IMR-90 (cell line): ENCODE results near the gene SLC17A9. TPM values are rescaled to one million over a fixed set of nuclear protein-coding genes. Genes with fewer than 3 reads are reported as not detected.

Experiments used
- ATAC-seq: fragments of 200-7000 bp; cut with Tn5 transposase; 2 replicates; pipeline ENCODE4 v1.9.1; 2020; ENCODE audit warnings: low read depth, mild to moderate bottlenecking, moderate library complexity
- BruUV-seq: library from RNA; stranded (reverse); fragments of 400-500 nt; replicated peaks from 2 replicates; lab custom pipeline; 2021; lab: Mats Ljungman, UMichigan
- CTCF ChIA-PET: fragments of 300-600 bp; formaldehyde crosslinking; extraction: SDS; loops from one replicate; lab custom pipeline; 2021; ENCODE audit warnings: antibody characterized with exemption; lab: Yijun Ruan, JAX
- POLR2A ChIA-PET: fragments of 300-600 bp; sonication (Branson Sonifier 250); formaldehyde crosslinking; loops from one replicate; lab custom pipeline; 2022; ENCODE audit warnings: antibody characterized with exemption; ENCODE audit not compliant: unreplicated experiment; lab: Charles Lee
- DNase-seq: peaks from one replicate; pipeline ENCODE4 v3.0.0; 2013
- H2AFZ ChIP-seq: replicated peaks from 2 replicates; pipeline ENCODE3; 2013; ENCODE audit warnings: low read length, mild to moderate bottlenecking; ENCODE audit not compliant: poor library complexity
- H2AK5ac ChIP-seq: 2 replicates; pipeline ENCODE4 v1.6.1; 2013; ENCODE audit warnings: low read depth, low read length, inconsistent platforms
- H2AK9ac ChIP-seq: replicated peaks from 2 replicates; pipeline ENCODE3; 2013; ENCODE audit warnings: mild to moderate bottlenecking, low read depth, low read length, moderate library complexity; ENCODE audit not compliant: poor library complexity
- H2BK120ac ChIP-seq: 2 replicates; pipeline ENCODE4 v1.6.1; 2013; ENCODE audit warnings: low read depth, low read length, inconsistent platforms
- H2BK15ac ChIP-seq: 3 replicates; pipeline ENCODE4 v1.6.1; 2013; ENCODE audit warnings: low read depth, low read length, inconsistent platforms
- H2BK20ac ChIP-seq: 2 replicates; pipeline ENCODE4 v1.6.1; 2013; ENCODE audit warnings: low read depth, mild to moderate bottlenecking, inconsistent platforms, low read length, moderate library complexity
- H2BK5ac ChIP-seq: 2 replicates; pipeline ENCODE4 v1.6.1; 2013; ENCODE audit warnings: mild to moderate bottlenecking, low read depth, low read length, inconsistent platforms; ENCODE audit not compliant: poor library complexity, severe bottlenecking
- H3K14ac ChIP-seq: replicated peaks from 2 replicates; pipeline ENCODE4 v1.6.1; 2013; ENCODE audit warnings: low read depth, low read length, inconsistent platforms
- H3K18ac ChIP-seq: 2 replicates; pipeline ENCODE4 v1.6.1; 2013; ENCODE audit warnings: low read depth, low read length, control low read depth
- H3K23ac ChIP-seq: 2 replicates; pipeline ENCODE4 v1.6.1; 2013; ENCODE audit warnings: low read depth, low read length, inconsistent platforms
- H3K27ac ChIP-seq: 2 replicates; pipeline ENCODE4 v1.5.1; 2013; ENCODE audit warnings: mild to moderate bottlenecking, control low read depth, low read length; ENCODE audit not compliant: insufficient read depth
- H3K27me3 ChIP-seq: 2 replicates; pipeline ENCODE4 v1.6.1; 2013; ENCODE audit warnings: low read length; ENCODE audit not compliant: control insufficient read depth, insufficient read depth
- H3K36me3 ChIP-seq: 2 replicates; pipeline ENCODE4 v1.6.1; 2013; ENCODE audit warnings: low read length, mixed read lengths; ENCODE audit not compliant: control insufficient read depth, insufficient read depth
- H3K4ac ChIP-seq: 2 replicates; pipeline ENCODE4 v1.6.1; 2013; ENCODE audit warnings: low read depth, low read length, inconsistent platforms
- H3K4me1 ChIP-seq: 2 replicates; pipeline ENCODE4 v1.6.1; 2013; ENCODE audit warnings: low read length, mixed read lengths; ENCODE audit not compliant: control insufficient read depth, insufficient read depth
- H3K4me2 ChIP-seq: 2 replicates; pipeline ENCODE4 v1.6.1; 2013; ENCODE audit warnings: low read depth, mild to moderate bottlenecking, control low read depth, low read length, moderate library complexity
- H3K4me3 ChIP-seq: 2 replicates; pipeline ENCODE4 v1.5.1; 2013; ENCODE audit warnings: low read depth, mild to moderate bottlenecking, control low read depth, low read length, moderate library complexity; ENCODE audit not compliant: insufficient read depth
- H3K56ac ChIP-seq: 2 replicates; pipeline ENCODE4 v1.6.1; 2013; ENCODE audit warnings: low read length, inconsistent platforms; ENCODE audit not compliant: insufficient read depth; ENCODE audit errors: extremely low read depth
- H3K79me1 ChIP-seq, 2 experiments: 2 replicates each; pipeline ENCODE4 v1.6.1; 2013; ENCODE audit warnings: low read length in 2 of 2, inconsistent platforms in 1 of 2, low read depth in 1 of 2
- H3K9ac ChIP-seq: 2 replicates; pipeline ENCODE4 v1.6.1; 2013; ENCODE audit warnings: low read depth, low read length, control low read depth
- H3K9me1 ChIP-seq: 2 replicates; pipeline ENCODE4 v1.6.1; 2013; ENCODE audit warnings: low read length, inconsistent platforms; ENCODE audit not compliant: insufficient read depth
- H3K9me3 ChIP-seq: 2 replicates; pipeline ENCODE4 v1.6.1; 2013; ENCODE audit warnings: low read length; ENCODE audit not compliant: control insufficient read depth, insufficient read depth
- H4K20me1 ChIP-seq: 2 replicates; pipeline ENCODE4 v1.6.1; 2013; ENCODE audit warnings: low read length, inconsistent platforms; ENCODE audit not compliant: insufficient read depth
- H4K5ac ChIP-seq: 2 replicates; pipeline ENCODE4 v1.6.1; 2013; ENCODE audit warnings: mild to moderate bottlenecking, low read depth, low read length, control low read depth
- H4K8ac ChIP-seq, 2 experiments: 2 replicates each; pipeline ENCODE4 v1.6.1; 2013; ENCODE audit warnings: low read depth in 2 of 2, low read length in 2 of 2, control low read depth in 1 of 2, inconsistent platforms in 1 of 2
- H4K91ac ChIP-seq: 2 replicates; pipeline ENCODE4 v1.6.1; 2013; ENCODE audit warnings: low read depth, low read length, inconsistent platforms; ENCODE audit not compliant: insufficient read depth
- CHD1 ChIP-seq: IDR thresholded peaks from 2 replicates; pipeline ENCODE4 v1.6.1; 2012; ENCODE audit warnings: low read depth, low read length, improper control_type of control experiment
- CTCF ChIP-seq: conservative IDR thresholded peaks from 2 replicates; pipeline ENCODE4 v1.5.1; 2012; ENCODE audit warnings: mild to moderate bottlenecking, low read depth, low read length, improper control_type of control experiment
- FOS ChIP-seq: fragments of 150-350 bp; IDR thresholded peaks from 2 replicates; pipeline ENCODE4 v1.6.1; 2016; ENCODE audit warnings: low read depth, low read length
- MAFK ChIP-seq: IDR thresholded peaks from 2 replicates; pipeline ENCODE4 v1.6.1; 2012; ENCODE audit warnings: low read depth, low read length, improper control_type of control experiment
- MAZ ChIP-seq: IDR thresholded peaks from 2 replicates; pipeline ENCODE4 v1.6.1; 2012; ENCODE audit warnings: low read depth, mild to moderate bottlenecking, low read length, improper control_type of control experiment, moderate library complexity, borderline replicate concordance
- RCOR1 ChIP-seq: IDR thresholded peaks from 2 replicates; pipeline ENCODE4 v1.6.1; 2012; ENCODE audit warnings: mild to moderate bottlenecking, low read length, improper control_type of control experiment; ENCODE audit not compliant: insufficient replicate concordance
- RFX5 ChIP-seq: IDR thresholded peaks from 2 replicates; pipeline ENCODE4 v1.8.0; 2012; ENCODE audit warnings: low read depth, mild to moderate bottlenecking, low read length, moderate library complexity
- USF2 ChIP-seq: fragments of 150-350 bp; IDR thresholded peaks from 2 replicates; pipeline ENCODE4 v1.6.1; 2017; ENCODE audit warnings: mild to moderate bottlenecking, antibody characterized with exemption, low read length, low read depth
- WGBS, 2 experiments: methylation state at CpG; one replicate each; pipeline versions ENCODE4 v1.1.5 to v1.1.7; 2013; ENCODE audit warnings: missing lambda C conversion rate in 2 of 2; ENCODE audit not compliant: insufficient read length in 1 of 2; ENCODE audit errors: extremely low coverage in 2 of 2; 5-methylcytosine and 5-hydroxymethylcytosine counted together
- dilution Hi-C: fragments of 300-500 bp; cut with HindIII; formaldehyde crosslinking; loops from one replicate; pipeline ENCODE4 v1.14.3; 2018; ENCODE audit warnings: low sequenced_read_pairs; ENCODE audit not compliant: unreplicated experiment
- in situ Hi-C: fragments of 300-500 bp; cut with MboI; formaldehyde crosslinking; loops from 3 replicates; pipeline ENCODE4 v1.14.3; 2019; ENCODE audit warnings: low sequenced_read_pairs, inconsistent platforms, mixed read lengths
- intact Hi-C: fragments of 100-400 bp; cut with micrococcal nuclease; formaldehyde crosslinking; loops from 2 replicates; pipeline ENCODE4 v1.10.0; 2022
- polyA plus RNA-seq, 3 experiments: library from polyadenylated mRNA; depleted of rRNA; stranded (reverse); fragments of >200 nt; gene quantifications; 2 replicates each; pipeline ENCODE4 v1.2.3, GENCODE V29; 2012; ENCODE audit warnings: low replicate concordance in 1 of 3
- total RNA-seq: library from RNA; depleted of rRNA; stranded (reverse); fragments of >200 nt; gene quantifications from 2 replicates; pipeline ENCODE4 v1.2.3, GENCODE V29; 2012

The SLC17A9 gene
- total and polyA plus RNA-seq, 2 of the 4 experiments (the other 2 are of a cell fraction) = 2.2 to 14.4 TPM

GRCh38 chr20:62920039-62920645 lies 32.4 kb upstream of the SLC17A9 start:
- no peak overlapping the region for H3K27ac ChIP-seq
- H3K9me1 ChIP-seq = peaks cover 25% of the 10 kb centered on the region
- peaks cover 19% of the 10 kb centered on the region for H3K4me1 ChIP-seq
- ChIA-PET CTCF (interaction anchor here (4.3 kb wide), 1 partner anchor 13 kb away, joined by 12 read pairs; no protein-coding TSS in a partner anchor), POLR2A (no interaction called here)
- no peak for DNase-seq
- ATAC-seq = no peak
- dilution Hi-C loops = no loop called here
- no peak overlapping the region for H3K56ac ChIP-seq
- H3K27me3 ChIP-seq = no peaks in the 10 kb centered on the region
- no peak overlapping the region for H3K14ac ChIP-seq
- H2BK20ac ChIP-seq = no peak overlapping the region
- H2AK9ac ChIP-seq = no peak overlapping the region
- no peaks in the 10 kb centered on the region for H3K9me3 ChIP-seq
- no peak overlapping the region for H2BK5ac ChIP-seq
- no peak overlapping the region for H4K91ac ChIP-seq
- H2BK120ac ChIP-seq = no peak overlapping the region
- no peak overlapping the region for H3K4ac ChIP-seq
- intact Hi-C loops = no loop called here
- no peak for TF ChIP-seq MAZ
- no peak for TF ChIP-seq CTCF
- no peak for TF ChIP-seq RFX5
- no peak for TF ChIP-seq USF2
- TF ChIP-seq MAFK = no peak
- TF ChIP-seq FOS = no peak
- no peak for TF ChIP-seq CHD1
- TF ChIP-seq RCOR1 = no peak
- H3K36me3 ChIP-seq = no peaks in the 10 kb centered on the region
- no peak overlapping the region for H3K23ac ChIP-seq
- no peak overlapping the region for H3K4me2 ChIP-seq
- no peak overlapping the region for H3K4me3 ChIP-seq
- peaks cover 97% of the 10 kb centered on the region for H4K20me1 ChIP-seq
- H2BK15ac ChIP-seq = no peak overlapping the region
- H2AFZ ChIP-seq = no peak overlapping the region
- no CpG with 5 or more reads among the region's 10 CpGs for WGBS, 2 experiments
- H2AK5ac ChIP-seq = no peak overlapping the region
- no TSS peak for BruUV-seq
- no peak overlapping the region for H3K18ac ChIP-seq
- H4K5ac ChIP-seq = no peak overlapping the region
- H4K8ac ChIP-seq = no peak overlapping the region
- no peak overlapping the region for H3K9ac ChIP-seq
- H3K79me1 ChIP-seq = peaks cover 0 to 80% of the 10 kb centered on the region in 2 experiments; a peak in 2 of 4 replicates
- in situ Hi-C loops = no loop called here
